ENCODE results near the gene CENPH. TPM values are rescaled to one million over a fixed set of nuclear protein-coding genes. Genes with fewer than 3 reads are reported as not detected.

CENPH gene
- total RNA-seq, 1 experiment from 2014 or later: 45.7 TPM

GRCh38 chr5:69148981-69149675, 40.3 kb upstream of the CENPH start:
- H3K4me2 ChIP-seq: no peak overlapping the region
- CTCF ChIA-PET: no interaction called here
- TF ChIP-seq CTCF (conservative IDR thresholded peaks at IDR 0.05) (no peak), EZH2 (IDR thresholded peaks at IDR 0.05; ENCODE audit: low read depth) (no peak)
- no TSS peak for BruUV-seq (replicated peaks)
- no peak overlapping the region for H3K4me3 ChIP-seq
- H3K9me3 ChIP-seq (ENCODE audit: insufficient read depth, low read depth): no peaks in the 10 kb centered on the region
- H3K27me3 ChIP-seq (ENCODE audit: insufficient read depth, low read depth): no peaks in the 10 kb centered on the region
- POLR2A ChIA-PET (ENCODE audit: unreplicated experiment): no interaction called here
- H3K36me3 ChIP-seq (ENCODE audit: low read depth): no peaks in the 10 kb centered on the region
- H4K20me1 ChIP-seq (ENCODE audit: insufficient read depth): no peaks in the 10 kb centered on the region
- no peaks in the 10 kb centered on the region for H3K79me2 ChIP-seq (ENCODE audit: low read depth)
- no peak overlapping the region for H3K27ac ChIP-seq
- no peaks in the 10 kb centered on the region for H3K9me2 ChIP-seq (ENCODE audit: insufficient read depth)
- no peaks in the 10 kb centered on the region for H3F3A ChIP-seq (ENCODE audit: insufficient read depth, low read depth)
- intact Hi-C loops (cut with micrococcal nuclease; ENCODE audit: unreplicated experiment): no loop called here
- no peak for DNase-seq
- no peak overlapping the region for H2AFZ ChIP-seq
- H3K4me1 ChIP-seq (replicated peaks; ENCODE audit: insufficient read depth): no peaks in the 10 kb centered on the region

- H3K36me3 ChIP-seq (ENCODE audit: low read depth): no peaks in the 10 kb centered on the region
- intact Hi-C loops (cut with micrococcal nuclease; ENCODE audit: unreplicated experiment): no loop called here
- no peak overlapping the region for H3K4me2 ChIP-seq
- ChIA-PET POLR2A (ENCODE audit: unreplicated experiment) (no interaction called here), CTCF (no interaction called here)
- no peaks in the 10 kb centered on the region for H3K27me3 ChIP-seq (ENCODE audit: insufficient read depth, low read depth)
- no peak overlapping the region for H3K4me3 ChIP-seq
- no peaks in the 10 kb centered on the region for H3K79me2 ChIP-seq (ENCODE audit: low read depth)
- no peak overlapping the region for H2AFZ ChIP-seq
- no peak for TF ChIP-seq EZH2 (IDR thresholded peaks at IDR 0.05; ENCODE audit: low read depth)
- no peak for TF ChIP-seq CTCF (conservative IDR thresholded peaks at IDR 0.05)
- H3K4me1 ChIP-seq (replicated peaks; ENCODE audit: insufficient read depth): no peaks in the 10 kb centered on the region
- BruUV-seq (replicated peaks): no TSS peak
- H3K9me3 ChIP-seq (ENCODE audit: insufficient read depth, low read depth): no peaks in the 10 kb centered on the region
- no peaks in the 10 kb centered on the region for H3K9me2 ChIP-seq (ENCODE audit: insufficient read depth)
- H3K27ac ChIP-seq: no peak overlapping the region
- H3F3A ChIP-seq (ENCODE audit: insufficient read depth, low read depth): no peaks in the 10 kb centered on the region
- DNase-seq: no peak
- H4K20me1 ChIP-seq (ENCODE audit: insufficient read depth): no peaks in the 10 kb centered on the region
These were observed 39.7 kb upstream of the CENPH start for GRCh38 chr5:69149676-69150010.

- Histone ChIP-seq H2AFZ (no peak overlapping the region), H3K79me2 (ENCODE audit: low read depth) (no peaks in the 10 kb centered on the region), H3K4me2 (no peak overlapping the region), H3K9me3 (ENCODE audit: insufficient read depth, low read depth) (no peaks in the 10 kb centered on the region), H3K27me3 (ENCODE audit: insufficient read depth, low read depth) (no peaks in the 10 kb centered on the region), H3K4me3 (no peak overlapping the region), H4K20me1 (ENCODE audit: insufficient read depth) (no peaks in the 10 kb centered on the region), H3K36me3 (ENCODE audit: low read depth) (no peaks in the 10 kb centered on the region), H3F3A (ENCODE audit: insufficient read depth, low read depth) (no peaks in the 10 kb centered on the region), H3K9me2 (ENCODE audit: insufficient read depth) (no peaks in the 10 kb centered on the region), H3K4me1 (replicated peaks; ENCODE audit: insufficient read depth) (no peaks in the 10 kb centered on the region), H3K27ac (no peak overlapping the region)
- TF ChIP-seq CTCF (conservative IDR thresholded peaks at IDR 0.05) (no peak), EZH2 (IDR thresholded peaks at IDR 0.05; ENCODE audit: low read depth) (no peak)
- ChIA-PET POLR2A (ENCODE audit: unreplicated experiment) (no interaction called here), CTCF (no interaction called here)
- intact Hi-C loops (cut with micrococcal nuclease; ENCODE audit: unreplicated experiment): no loop called here
- DNase-seq: no peak
- BruUV-seq (replicated peaks): no TSS peak
These were observed 36.7 kb upstream of the CENPH start for GRCh38 chr5:69152731-69153130.

Data from PC-9 (cell line).